Loucy (cell line): ENCODE results near the gene OLFM1.
"Not testable (repeated sequence)": the region's sequence is repeated elsewhere in the genome, so short reads cannot be mapped to it uniquely, and the experiment has no call there.

Source experiments
- H2AFZ ChIP-seq: fragments of 200-600 bp; sonication (generic); 2 replicates; pipeline ENCODE4 v1.6.0; 2016; ENCODE audit warnings: antibody characterized with exemption, mild to moderate bottlenecking, low read length, moderate library complexity
- H3F3A ChIP-seq: fragments of 200-600 bp; 2 replicates; pipeline ENCODE4 v1.6.0; 2016; ENCODE audit warnings: antibody characterized with exemption, low read depth, mild to moderate bottlenecking
- H3K27me3 ChIP-seq: fragments of 200-600 bp; sonication (generic); 2 replicates; pipeline ENCODE4 v1.6.1; 2014; ENCODE audit warnings: low read length, mild to moderate bottlenecking; ENCODE audit not compliant: insufficient read depth, poor library complexity, severe bottlenecking
- H3K36me3 ChIP-seq: fragments of 200-600 bp; sonication (generic); 2 replicates; pipeline ENCODE4 v1.6.1; 2016; ENCODE audit warnings: low read length; ENCODE audit not compliant: insufficient read depth
- H3K4me1 ChIP-seq: fragments of 200-600 bp; sonication (generic); 2 replicates; pipeline ENCODE4 v1.5.1; 2014; ENCODE audit warnings: low read length, mild to moderate bottlenecking; ENCODE audit not compliant: insufficient read depth, poor library complexity, severe bottlenecking
- H3K4me2 ChIP-seq: fragments of 200-600 bp; sonication (generic); 2 replicates; pipeline ENCODE4 v1.6.0; 2014; ENCODE audit warnings: antibody characterized with exemption, low read length, low read depth, mild to moderate bottlenecking; ENCODE audit not compliant: poor library complexity, severe bottlenecking
- H3K4me3 ChIP-seq: fragments of 200-600 bp; sonication (generic); 2 replicates; pipeline ENCODE4 v1.5.1; 2014; ENCODE audit warnings: low read length, mild to moderate bottlenecking, mixed read lengths; ENCODE audit not compliant: poor library complexity, severe bottlenecking
- H3K79me2 ChIP-seq: fragments of 200-600 bp; sonication (generic); 2 replicates; pipeline ENCODE4 v1.6.1; 2014; ENCODE audit warnings: low read length; ENCODE audit not compliant: insufficient read depth
- H3K9ac ChIP-seq: fragments of 200-600 bp; sonication (generic); 2 replicates; pipeline ENCODE4 v1.6.0; 2014; ENCODE audit warnings: mild to moderate bottlenecking, low read depth, low read length, moderate library complexity; ENCODE audit not compliant: poor library complexity, severe bottlenecking
- H3K9me2 ChIP-seq: fragments of 200-600 bp; sonication (generic); replicated peaks from 2 replicates; pipeline ENCODE4 v1.6.1; 2016; ENCODE audit warnings: low read depth, low read length, mixed read lengths
- H3K9me3 ChIP-seq: fragments of 200-600 bp; sonication (generic); 2 replicates; pipeline ENCODE4 v1.6.1; 2014; ENCODE audit warnings: mild to moderate bottlenecking, antibody characterized with exemption, low read length, low read depth; ENCODE audit not compliant: insufficient read depth
- H4K20me1 ChIP-seq: fragments of 200-600 bp; sonication (generic); 2 replicates; pipeline ENCODE4 v1.6.0; 2014; ENCODE audit warnings: antibody characterized with exemption, low read length, mild to moderate bottlenecking; ENCODE audit not compliant: insufficient read depth, poor library complexity, severe bottlenecking
- EZH2phosphoT487 ChIP-seq: fragments of 200-600 bp; IDR thresholded peaks from 2 replicates; pipeline ENCODE4 v1.6.1; 2018; ENCODE audit warnings: antibody characterized with exemption, mild to moderate bottlenecking, moderate library complexity, borderline replicate concordance
- TF ChIP-seq, protein P1 (sequence below): fragments of 200-600 bp; sonication (generic); conservative IDR thresholded peaks from 2 replicates; pipeline ENCODE4 v1.5.1; 2014; ENCODE audit warnings: mild to moderate bottlenecking, antibody characterized with exemption, low read length

The OLFM1 gene

DNA sequence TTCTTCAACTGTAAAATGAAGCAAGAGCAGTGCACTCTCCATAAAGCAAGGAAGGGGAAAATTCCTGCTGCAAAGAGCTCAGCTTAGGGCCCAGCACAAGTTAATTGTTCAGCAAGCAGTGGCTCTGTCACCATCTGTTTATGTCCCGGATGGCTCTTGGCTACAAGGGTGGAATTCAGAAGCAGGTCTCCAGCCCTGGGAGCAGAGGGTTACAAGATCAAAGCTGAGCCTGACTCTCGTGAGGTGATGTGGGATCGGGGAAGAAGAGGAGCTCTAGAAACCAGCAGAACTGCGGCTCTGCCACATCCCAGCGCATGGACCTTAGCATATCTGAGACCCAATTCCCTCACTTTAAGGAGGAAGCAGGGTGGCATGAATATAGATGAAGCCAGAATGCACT, 25.2 kb upstream of the OLFM1 start:
- H3K4me3 ChIP-seq, result no peak overlapping the region
- peaks cover 4% of the 10 kb centered on the region; the same call in 1 of the 2 replicates for H3K9me3 ChIP-seq
- no peak overlapping the region for H2AFZ ChIP-seq
- no peaks in the 10 kb centered on the region for H3F3A ChIP-seq
- TF ChIP-seq, protein P1, sequence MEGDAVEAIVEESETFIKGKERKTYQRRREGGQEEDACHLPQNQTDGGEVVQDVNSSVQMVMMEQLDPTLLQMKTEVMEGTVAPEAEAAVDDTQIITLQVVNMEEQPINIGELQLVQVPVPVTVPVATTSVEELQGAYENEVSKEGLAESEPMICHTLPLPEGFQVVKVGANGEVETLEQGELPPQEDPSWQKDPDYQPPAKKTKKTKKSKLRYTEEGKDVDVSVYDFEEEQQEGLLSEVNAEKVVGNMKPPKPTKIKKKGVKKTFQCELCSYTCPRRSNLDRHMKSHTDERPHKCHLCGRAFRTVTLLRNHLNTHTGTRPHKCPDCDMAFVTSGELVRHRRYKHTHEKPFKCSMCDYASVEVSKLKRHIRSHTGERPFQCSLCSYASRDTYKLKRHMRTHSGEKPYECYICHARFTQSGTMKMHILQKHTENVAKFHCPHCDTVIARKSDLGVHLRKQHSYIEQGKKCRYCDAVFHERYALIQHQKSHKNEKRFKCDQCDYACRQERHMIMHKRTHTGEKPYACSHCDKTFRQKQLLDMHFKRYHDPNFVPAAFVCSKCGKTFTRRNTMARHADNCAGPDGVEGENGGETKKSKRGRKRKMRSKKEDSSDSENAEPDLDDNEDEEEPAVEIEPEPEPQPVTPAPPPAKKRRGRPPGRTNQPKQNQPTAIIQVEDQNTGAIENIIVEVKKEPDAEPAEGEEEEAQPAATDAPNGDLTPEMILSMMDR, result no peak
- no peak for TF ChIP-seq EZH2phosphoT487
- no peaks in the 10 kb centered on the region for H3K27me3 ChIP-seq
- H3K4me2 ChIP-seq, result no peak overlapping the region
- no peaks in the 10 kb centered on the region for H3K36me3 ChIP-seq
- H3K4me1 ChIP-seq, result no peaks in the 10 kb centered on the region
- no peaks in the 10 kb centered on the region for H4K20me1 ChIP-seq
- no peak overlapping the region for H3K9ac ChIP-seq
- no peaks in the 10 kb centered on the region for H3K79me2 ChIP-seq
- no peaks in the 10 kb centered on the region for H3K9me2 ChIP-seq

DNA sequence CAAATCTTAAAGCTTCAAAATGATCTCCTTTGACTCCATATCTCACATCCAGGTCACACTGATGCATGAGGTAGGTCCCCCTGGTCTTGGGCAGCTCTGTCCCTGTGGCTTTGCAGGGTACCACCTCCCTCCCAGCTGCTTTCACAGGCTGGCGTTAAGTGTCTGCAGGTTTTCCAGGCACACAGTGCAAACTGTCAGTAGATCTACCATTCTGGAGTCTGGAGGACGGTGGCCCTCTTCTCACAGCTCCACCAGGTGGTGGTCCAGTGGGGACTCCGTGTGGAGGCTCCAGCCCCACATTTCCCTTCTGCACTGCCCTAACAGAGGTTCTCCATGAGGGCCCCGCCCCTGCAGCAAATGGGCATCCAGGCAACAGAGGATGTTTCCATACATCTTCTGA, 24.0 kb upstream of the OLFM1 start:
- not testable (repeated sequence) for H3K9me3 ChIP-seq, H4K20me1 ChIP-seq, H2AFZ ChIP-seq, H3K4me2 ChIP-seq, H3K36me3 ChIP-seq, H3K79me2 ChIP-seq, H3K4me3 ChIP-seq, H3F3A ChIP-seq, H3K27me3 ChIP-seq, H3K9ac ChIP-seq, H3K9me2 ChIP-seq, H3K4me1 ChIP-seq

DNA sequence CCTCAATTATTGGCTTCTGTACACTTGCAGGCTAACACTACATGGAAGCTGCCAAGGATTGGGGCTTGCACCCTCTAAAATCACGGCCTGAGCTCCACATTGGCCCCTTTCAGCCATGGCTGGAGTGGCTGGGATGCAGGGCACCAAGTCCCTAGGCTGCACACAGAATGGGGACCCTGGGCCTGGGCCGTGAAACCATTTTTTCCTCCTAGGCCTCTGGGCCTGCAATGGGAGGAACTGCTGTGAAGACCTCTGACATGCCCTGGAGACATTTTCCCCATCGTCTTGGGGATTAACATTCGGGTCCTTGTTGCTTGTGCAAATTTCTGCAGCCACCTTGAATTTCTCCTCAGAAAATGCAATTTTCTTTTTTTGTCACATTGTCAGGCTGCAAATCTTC, 23.6 kb upstream of the OLFM1 start:
- H3K4me2 ChIP-seq, H2AFZ ChIP-seq, H3F3A ChIP-seq, H4K20me1 ChIP-seq, H3K9me3 ChIP-seq, H3K9ac ChIP-seq, H3K36me3 ChIP-seq, H3K4me1 ChIP-seq, H3K4me3 ChIP-seq, H3K79me2 ChIP-seq, H3K27me3 ChIP-seq, H3K9me2 ChIP-seq: not testable (repeated sequence)

DNA sequence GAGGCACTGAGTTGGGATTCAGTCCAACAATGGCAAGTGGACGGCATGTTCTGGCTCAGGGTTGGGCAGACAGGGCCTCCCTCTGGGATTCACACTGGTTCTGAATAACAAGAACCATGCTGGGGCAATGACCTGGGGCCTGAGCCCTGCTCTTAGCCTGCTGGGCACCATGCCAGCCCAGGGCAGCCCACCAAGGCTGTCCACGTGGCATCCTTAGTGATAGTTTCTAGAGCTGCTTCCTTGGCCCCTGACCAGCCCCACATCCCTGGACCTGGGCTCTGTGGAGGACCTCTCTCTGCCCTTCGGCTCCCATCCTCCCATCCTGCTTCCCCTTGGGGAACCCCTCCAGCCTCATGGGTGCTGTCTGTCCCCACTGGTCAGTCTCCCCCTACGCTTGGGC, 22.3 kb upstream of the OLFM1 start:
- Histone ChIP-seq H2AFZ (no peak overlapping the region), H3F3A (no peaks in the 10 kb centered on the region), H3K9ac (no peak overlapping the region), H3K9me3 (peaks cover 4% of the 10 kb centered on the region; the same call in 1 of the 2 replicates), H3K79me2 (no peaks in the 10 kb centered on the region), H3K4me3 (no peak overlapping the region), H3K4me2 (no peak overlapping the region), H3K36me3 (no peaks in the 10 kb centered on the region), H4K20me1 (no peaks in the 10 kb centered on the region), H3K27me3 (no peaks in the 10 kb centered on the region), H3K4me1 (no peaks in the 10 kb centered on the region), H3K9me2 (no peaks in the 10 kb centered on the region)
- TF ChIP-seq EZH2phosphoT487, result no peak
- TF ChIP-seq, protein P1, result no peak
